ENCODE data around the gene CELSR1.
A peak's percentile ranks its signal among the peaks of the same experiment; 100 is the strongest.

The CELSR1 gene

DNA sequence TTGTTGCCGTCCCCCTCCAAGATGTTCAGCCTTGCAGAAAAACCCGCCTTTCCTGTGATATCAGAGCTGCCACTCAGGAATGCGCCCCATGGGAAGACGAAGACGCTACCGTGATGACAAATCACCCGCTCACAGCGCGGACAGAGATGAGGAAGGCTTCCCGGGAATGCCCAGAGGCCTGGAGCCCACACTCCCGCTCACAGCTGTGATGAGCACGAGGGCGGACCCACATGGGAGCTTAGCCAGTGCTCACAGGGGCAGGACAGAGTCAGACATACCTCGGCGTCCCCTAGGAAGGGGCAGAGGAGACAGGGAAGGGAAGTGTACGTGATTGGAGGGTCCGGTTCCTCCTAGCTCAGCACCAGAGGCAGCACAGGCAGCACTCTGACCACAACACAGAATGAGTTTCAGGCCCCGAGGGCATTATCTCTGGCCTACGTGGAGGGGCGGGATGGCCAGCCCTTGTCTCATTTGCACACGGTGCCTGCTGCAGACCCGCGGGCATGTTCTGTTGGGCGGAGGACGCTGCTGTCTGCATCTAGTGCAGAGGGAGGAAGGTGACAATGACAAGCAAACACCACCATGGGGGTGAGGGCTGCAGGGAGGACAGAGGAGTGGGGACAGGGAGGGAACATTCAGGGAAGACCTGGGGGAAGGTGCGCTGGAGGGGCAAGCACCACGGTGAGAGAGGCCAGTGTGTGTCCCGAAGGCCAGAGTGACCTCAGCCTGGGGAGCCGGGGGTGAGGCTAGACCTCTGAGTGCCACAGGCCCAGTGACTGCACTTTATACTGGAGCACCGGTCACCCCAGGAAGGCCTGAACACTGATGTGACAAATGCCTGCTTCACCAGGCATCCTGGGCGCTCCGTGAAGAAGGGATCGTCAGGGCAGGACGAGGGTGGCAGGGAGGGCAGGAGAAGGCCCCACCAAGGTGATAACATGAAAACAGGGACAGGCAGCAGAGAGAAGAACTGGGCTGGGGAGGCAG lies 79.6 kb downstream of the CELSR1 start:
- DNase-seq = peak; percentile 47

DNA sequence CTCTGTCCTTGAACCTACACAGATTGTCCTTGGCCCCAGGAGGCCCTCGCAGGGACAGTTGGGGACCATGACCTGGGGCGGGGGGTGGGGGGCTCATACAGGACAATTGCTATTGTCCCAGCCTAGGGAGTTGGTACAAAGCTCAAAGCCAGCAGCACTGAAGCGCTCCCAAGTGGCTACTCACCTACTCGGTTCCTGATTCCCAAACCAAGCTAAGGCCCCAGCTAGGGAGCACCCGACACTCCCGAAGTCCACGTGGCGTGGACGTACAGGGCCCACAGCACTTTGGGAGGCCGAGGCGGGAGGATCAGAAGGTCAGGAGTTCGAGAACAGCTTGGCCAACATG lies 80.6 kb downstream of the CELSR1 start:
- DNase-seq = no peak

DNA sequence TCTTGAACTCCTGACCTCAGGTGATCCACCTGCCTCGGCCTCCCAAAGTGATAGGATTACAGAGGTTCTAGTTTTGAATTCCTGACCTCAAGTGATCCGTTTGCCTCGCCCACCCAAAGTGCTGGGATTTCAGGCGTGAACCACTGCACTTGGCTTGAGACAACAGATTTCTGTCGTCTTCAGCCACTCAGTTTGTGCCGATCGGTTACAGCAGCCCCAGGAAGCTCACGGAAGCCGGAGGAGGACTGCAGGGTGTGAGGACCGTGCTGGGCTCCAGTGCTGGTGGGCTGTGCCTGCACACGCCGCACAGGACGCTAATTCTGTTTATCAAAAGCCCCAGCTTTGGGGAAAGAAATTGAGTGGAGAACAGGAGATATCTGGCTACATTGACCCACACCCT lies 82.0 kb downstream of the CELSR1 start:
- no peak for DNase-seq

DNA sequence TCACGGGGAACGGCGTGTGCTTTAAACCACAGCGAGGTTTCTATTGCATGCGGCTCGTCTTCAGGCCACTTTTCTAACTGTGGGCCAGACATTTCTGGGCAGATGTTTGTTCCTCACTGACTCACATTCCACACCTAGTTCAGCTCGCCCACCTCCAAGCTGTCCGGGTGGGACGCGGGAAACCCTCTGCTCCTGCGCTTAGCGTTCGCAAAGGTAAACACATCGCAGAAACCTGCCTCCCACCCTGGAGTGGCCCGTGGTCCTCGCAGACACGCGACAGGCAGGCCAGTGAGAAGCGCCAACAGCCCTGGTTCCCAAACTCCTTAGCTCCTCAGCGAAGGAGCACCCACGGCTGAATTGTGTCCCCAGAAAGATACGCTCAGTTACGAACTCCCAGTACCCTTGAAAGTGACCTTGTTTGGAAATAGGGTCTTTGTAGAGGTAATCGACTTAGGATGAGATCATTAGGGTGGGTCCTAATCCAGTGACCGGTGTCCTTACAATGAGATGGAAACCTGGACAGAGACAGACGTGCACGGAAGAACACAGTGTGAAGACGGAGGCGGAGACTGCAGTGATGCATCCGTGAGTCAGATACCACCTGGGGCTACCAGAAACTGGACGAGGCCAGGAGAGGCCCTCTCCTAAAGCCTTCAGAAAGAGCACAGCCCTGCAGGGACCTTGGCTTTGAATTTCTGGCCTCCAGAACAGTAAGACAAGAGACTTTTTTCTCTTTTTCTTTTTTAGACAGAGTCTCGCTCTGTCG lies 82.7 kb downstream of the CELSR1 start:
- no peak for DNase-seq

DNA sequence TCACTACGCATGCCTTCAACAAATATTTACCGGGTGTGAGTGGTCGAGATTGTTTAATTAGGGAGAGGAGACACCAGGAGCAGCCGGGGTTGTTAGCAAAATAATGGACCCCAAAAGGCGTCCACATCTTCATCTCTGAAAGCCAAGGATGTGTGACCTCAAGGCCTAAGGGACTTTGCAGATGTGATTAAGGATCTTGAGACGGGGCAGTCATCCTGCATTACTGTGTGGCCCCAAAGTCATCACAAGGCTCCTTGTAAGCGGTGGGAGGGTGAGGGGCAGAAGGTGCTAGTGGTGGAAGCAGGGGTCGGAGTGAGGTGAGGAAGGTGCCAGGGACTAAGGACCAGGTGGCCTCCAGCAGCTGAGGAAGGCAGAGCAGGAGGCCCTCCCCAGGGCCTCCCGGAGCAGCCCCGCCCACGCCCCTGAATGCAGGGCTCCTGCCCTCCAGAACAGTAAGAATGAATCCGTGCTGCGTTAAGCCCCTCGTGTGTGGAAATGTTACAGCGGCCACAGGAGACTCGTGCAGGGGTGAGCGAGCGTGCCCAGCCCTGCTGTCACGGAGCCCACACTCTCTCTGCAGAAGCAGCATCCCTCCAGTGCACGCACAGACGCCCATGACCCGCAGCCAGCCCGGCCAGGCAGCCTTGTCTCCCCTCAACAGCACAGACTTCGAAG lies 83.5 kb downstream of the CELSR1 start:
- DNase-seq = no peak

DNA sequence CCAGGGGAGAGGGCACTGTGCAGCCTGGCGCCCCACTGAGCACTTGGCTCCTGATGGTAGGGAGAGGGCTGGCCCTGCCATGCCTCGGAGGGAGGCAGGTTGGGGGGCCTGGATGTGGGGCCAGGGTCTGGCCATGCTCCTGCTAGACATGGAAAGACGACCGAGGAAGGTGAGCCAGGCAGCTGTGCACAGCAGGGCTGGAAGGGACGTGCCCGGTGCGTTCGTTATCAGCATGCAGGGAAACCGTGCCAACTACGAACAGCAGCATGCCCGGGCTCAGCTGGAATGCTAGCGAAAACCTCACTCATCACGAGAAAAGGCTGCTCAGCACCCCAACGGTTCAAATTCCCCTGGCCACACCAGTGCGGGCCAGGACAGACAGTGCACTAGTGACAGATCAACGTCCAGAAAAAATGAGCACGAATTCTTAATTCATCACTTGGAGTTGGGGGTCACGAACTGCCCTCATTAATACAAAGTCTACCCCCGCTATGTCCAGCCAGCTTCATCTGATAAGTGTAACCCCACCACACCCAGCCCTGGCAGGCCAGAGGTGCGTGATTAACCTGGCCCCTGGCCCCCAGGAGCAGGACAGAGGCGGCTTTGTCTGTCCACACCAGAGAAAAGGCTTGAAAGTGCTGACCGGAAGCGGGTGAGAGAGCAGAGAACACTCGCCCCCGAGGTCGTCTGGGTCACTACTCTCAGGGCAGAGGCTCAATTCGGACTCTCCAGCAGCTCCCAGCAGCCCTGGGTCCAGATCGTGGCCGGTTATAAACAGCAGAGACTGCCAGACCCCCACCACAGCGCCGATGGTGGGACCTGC lies 84.2 kb downstream of the CELSR1 start:
- no peak for DNase-seq

DNA sequence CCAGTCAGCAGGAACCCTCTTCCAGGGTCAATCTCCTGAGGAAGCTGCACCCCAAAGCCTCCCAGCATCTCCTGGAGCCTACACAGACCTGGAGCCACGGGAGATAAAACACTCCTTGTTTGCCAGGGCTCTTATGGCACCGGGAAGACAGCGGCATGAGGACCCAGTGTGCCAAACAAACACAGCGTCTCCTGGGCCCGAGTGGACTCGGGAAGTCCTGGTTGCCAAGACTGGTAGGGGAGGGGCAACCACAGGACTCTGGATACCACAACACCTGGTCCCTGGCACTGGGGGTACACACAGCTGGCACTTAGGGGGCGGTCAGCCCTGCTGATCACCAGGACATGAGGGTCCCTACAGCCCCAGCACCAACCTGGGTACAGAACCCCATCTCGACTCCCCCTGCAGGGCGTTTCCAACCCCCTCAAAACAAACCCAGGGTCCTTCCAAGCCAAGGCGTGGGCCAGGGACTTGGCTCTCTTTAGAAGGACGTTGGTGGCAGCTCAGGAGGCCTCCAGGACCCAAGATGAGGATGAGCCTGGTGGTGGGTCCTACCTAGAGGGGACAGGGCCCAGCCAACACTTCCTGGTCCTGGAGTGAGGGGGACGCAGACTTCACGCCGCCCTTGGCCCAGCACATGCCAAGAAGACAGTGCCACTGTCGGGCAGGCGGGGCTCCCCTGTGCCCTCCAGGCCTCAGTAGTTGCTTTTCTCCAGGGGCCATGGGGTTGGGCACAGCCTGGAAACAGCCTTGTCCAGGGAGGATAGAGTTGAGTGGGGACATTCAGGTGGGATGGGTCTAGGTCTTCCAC lies 85.0 kb downstream of the CELSR1 start:
- DNase-seq = no peak

DNA sequence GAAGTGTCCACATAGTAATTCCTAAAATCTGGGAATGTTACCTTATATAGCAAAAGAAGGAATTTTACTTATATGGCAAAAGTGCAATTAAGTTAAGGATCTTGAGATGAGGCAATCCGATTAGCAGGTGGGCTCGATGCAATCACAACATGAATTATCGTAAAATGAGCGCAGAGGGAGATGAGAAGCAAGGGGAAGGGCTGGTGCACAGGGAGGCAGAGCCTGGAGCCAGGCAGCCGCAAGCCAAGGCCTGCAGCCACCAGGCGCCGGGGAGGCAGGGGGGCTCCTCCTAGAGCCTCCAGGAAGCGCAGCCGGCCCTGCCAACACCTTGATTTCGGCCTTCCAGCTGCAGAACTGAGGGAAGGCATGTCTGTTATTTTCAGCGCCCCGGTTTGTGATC lies 85.7 kb downstream of the CELSR1 start:
- DNase-seq = no peak

DNA sequence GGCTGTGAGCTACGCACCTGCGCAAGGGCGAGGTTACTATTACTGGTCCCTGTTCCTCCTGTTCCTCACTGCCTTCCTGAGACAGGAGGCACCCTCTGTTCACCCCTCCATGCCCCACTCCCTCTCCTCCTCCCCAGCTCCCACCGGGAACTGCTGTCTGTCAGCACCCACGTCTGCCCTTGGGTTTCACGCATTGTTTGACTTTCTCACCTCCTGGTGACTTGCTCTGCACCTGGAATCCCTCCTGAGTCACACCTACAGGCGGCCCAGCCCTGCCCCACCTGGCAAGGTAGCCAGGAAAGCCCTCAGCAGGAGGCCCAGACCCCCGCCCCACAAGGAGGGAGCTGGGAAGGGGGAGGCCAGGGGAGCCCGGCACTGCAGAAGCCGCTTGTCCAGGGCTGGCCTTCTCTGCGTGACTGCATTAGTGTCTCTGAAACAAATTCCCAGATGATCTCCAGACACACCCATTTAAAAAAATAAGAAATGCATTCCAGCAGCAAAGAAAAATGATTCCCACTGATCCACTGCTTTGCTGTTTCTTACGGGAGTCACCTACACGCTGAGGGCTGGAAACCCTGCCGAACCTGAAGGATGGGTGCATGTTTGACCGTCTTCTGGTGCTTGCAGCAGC lies 86.4 kb downstream of the CELSR1 start:
- no peak for DNase-seq

DNA sequence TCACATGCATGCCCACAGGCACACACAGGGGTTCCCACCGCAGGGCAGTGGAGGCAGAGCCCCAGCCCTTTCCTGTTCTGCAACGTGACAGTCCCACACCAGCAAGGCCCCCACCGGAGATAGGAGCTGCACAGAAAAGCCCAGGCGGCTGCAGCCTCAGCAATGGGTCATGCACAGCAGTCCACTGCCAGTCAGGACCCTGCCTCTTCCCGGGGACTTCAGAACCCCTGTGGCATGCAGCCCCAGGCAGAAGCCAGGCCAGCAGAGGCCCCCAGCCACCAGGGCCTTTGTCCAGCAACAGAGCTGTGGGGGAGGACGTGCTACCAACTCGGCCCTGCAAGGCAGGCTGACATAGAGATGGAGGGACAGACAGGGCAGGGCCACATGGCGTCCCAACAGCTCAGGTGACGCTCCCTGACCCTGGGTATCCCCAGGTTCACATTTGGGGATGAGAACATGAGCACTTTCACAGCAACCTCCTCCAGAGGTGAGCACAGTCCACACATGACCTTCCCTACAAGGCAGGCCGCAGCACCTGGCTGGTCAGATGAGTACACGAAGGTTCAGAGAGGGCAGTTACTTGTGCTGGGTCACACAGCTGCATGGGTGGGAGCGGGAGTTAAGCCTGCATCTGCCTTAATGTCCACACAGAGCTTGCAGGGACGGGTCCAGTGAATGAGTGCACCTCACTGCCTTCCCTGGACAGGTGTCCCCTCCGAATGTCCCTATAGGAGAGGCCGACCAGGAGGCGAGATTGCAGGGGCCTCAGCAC lies 87.3 kb downstream of the CELSR1 start:
- DNase-seq = no peak

DNA sequence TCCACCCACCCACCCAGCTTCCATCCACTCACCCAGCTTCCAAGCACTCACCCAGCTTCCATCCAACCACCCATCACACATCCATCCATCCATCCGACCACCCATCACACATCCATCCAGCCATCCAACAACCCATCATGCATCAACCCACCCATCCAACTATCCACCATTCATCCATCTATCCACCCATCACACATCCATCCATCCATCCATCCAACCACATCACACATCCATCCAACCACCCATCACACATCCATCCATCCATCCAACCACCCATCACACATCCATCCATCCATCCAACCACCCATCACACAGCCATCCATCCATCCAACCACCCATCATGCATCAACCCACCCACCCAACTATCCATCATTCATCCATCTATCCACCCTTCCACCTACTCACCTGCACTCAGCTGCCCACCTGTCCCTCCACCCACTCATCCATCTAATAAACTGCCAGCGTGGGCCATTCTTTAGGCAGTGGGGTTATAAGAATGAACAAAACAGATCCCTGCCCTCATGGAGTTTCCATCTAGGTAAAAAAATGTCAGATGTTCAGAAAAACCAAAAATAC lies 88.2 kb downstream of the CELSR1 start:
- no peak for DNase-seq

DNA sequence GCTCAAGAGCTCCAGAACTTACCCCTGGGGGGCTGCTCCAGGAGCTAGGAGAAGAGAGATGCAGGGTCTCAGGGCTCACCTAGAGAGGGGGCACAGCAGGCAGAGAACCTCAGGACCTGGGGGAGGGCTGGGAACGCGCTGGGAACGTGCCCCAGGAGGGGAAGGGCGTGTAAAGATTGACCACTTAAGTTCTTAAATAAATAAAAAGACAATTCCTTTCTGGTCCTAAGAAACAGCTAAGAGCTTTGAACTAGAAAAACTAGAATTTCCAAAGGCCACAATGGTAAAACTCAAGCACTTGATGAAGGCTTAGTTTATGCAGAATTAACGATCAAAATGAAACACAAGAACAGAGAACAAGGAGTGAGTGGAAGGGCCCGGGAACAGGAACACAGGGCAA lies 89.1 kb downstream of the CELSR1 start:
- DNase-seq = no peak

DNA sequence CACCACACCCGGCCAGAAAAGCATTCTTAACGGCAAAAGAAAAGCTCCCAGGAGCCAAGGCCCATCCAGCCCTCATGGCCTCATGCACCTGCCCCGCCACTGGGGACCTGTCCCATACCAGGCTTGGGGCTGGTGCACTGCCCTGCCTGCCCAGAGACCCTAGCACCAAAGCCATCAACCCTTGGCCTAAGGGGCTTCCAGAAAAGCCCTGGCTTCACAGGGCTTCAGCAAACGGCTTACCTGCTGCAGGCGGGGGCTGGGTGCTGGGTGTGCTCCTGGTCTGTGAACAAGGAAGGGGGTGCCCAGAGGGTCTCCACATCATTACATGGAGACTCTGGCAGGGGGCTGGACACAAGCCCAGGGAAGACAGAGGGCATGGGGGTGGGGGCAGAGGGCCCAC lies 89.5 kb downstream of the CELSR1 start:
- no peak for DNase-seq

DNA sequence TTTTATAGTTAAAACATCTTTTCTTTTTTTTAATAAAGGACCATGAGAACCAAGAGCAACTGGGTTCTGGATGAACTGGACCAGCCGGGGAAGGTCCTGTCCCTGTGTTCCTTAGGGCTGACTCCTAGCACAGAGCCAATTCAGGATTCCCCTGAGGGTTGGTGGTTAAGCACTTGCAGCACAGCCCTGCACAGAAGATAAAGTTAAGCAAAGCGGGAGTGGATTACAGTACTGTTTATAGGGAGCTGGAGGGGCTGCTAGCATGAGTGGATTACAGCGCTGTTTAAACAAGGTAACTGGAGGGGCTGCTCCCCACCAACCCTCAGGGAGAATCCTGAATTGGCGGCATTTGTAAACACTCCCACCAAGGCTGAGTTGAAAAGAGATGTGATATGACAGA lies 90.6 kb downstream of the CELSR1 start:
- no peak for DNase-seq

DNA sequence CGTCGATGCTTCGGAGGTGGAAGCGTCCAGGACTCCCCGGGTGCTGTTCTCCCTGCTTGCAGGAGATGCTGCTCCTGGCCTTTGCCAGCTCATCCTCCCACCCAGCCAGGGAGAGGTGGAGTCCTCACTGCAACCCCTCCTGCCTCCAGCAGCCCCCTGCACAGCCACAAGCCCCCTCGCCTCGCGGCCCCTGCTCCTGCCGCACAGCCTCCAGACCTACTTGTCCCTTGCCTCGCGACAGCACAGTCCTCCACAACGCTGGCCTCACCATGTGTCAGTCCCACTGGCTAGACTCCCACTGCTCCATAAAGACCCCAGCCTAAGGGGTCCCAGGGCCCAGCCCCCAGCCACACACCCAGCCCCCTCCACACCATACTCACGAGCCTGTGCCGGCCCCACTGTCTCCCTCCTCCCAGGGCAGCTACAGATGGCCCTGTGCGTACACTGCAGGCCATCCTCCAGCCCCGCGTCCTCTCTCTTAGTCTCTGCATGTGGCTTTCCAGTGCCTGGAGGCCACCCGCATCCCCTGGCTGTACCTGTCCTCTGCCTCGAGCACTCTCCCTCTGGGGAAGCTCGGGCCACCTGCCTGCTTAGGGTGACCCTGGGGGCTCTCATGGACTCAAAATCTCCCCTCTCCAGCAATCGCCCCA lies 91.5 kb downstream of the CELSR1 start:
- no peak for DNase-seq

DNA sequence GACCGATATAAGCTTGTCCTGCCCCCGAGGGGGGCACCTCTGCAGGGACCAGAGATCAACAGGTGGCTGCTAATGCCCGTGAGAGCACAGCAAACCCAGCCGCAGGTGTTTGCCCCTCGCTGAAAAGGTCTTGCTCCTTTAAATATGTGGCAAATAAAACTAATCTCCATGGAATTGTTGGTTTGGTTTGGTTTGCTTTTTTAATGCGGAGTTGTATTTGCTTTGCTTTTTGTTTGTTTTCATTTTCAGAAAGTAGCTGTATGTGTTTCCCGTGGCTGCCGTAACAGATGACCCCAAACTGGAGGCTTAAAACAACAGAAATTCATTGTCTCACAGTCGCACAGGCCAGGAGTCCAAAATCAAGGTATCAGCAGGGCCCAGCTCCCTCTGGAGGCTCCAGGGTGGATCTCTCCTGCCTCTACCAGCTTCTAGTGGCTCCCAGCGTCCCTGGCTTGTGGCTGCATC lies 93.0 kb downstream of the CELSR1 start:
- DNase-seq = no peak

DNA sequence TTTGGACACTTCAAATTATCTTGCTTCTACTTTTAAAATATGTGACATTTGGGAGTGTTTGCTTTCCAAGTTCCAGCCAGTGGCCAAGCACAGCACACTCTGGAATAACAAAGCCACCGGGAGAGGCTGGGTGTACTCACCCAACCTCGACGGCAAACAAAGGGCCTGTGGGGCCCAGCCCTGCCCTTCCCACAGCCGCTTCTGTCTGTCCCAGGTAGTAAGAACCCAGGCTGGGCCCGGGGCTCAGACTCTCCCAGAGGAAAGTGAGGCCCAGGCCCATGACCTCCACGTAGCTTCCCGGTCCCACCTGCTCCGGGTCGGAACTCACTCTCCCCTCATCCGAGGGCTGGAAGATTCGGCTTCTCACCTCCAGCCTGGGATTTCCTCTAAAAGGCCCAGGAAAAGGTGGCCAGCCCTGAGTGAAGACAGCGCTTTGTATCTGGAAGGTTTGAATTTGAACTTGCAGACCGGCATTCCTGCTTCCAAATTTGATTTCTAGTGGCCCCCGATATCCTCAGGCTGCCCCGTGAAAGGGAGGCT lies 93.5 kb downstream of the CELSR1 start:
- DNase-seq = no peak

DNA sequence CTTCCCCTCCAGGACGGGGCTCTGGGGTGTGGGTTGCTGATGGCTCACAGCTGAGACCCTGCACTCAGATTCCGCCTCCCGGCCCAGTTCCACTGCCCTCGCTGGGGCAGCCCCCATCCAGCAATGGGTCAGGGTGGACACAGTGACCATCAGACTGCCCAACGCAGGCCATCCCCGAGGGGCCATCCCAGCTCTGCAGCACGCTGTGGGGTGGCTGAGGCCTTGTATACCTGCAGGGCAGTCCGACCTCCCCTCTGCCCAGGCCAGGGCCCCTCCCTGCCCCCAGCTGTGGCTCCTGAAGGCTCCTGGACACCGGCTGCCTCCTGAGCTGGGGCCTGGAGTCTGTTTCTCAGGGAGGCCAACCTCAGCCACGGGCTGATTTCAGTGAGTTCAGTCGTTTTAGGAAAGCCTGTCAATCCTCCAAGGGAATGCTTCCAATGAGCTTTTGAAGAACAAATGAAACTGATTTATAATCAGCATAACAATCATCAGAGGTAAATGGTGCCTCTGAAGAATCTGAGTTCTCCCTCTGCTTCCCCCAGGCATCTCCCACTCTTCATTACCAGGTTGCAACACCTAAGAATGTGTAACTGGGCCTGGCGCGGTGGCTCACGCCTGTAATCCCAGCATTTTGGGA lies 95.1 kb downstream of the CELSR1 start:
- no peak for DNase-seq
